Measurements from ENCODE around the gene PLS1. TPM values are rescaled to one million over a fixed set of nuclear protein-coding genes. Genes with fewer than 3 reads are reported as not detected.
"Not testable (repeated sequence)": the region's sequence is repeated elsewhere in the genome, so short reads cannot be mapped to it uniquely, and the experiment has no call there.

The PLS1 gene
- polyA plus RNA-seq, 3 donors from 2014 or later: 1.9 to 6.2 (median 5.4) TPM

DNA sequence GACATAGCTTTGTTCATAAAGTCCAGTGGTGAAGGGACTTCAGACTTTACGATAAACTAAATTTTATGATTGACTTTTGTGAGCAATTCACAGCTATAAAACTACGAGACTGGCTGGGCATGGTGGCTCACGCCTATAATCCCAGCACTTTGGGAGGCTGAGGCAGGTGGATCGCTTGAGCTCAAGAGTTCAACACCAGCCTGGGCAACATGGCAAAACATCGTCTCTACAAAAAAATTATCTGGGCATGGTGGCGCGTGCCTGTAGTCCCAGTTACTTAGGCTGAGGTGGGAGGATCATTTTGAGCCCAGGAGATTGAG lies 7.2 kb downstream of the PLS1 start:
- not testable (repeated sequence) for H3K27me3 Mint-ChIP-seq (ENCODE audit: low read depth in 3 of 3); H3K36me3 Mint-ChIP-seq; H3K4me3 Mint-ChIP-seq; H3K4me1 Mint-ChIP-seq; H3K9me3 Mint-ChIP-seq; H3K27ac Mint-ChIP-seq; DNase-seq

DNA sequence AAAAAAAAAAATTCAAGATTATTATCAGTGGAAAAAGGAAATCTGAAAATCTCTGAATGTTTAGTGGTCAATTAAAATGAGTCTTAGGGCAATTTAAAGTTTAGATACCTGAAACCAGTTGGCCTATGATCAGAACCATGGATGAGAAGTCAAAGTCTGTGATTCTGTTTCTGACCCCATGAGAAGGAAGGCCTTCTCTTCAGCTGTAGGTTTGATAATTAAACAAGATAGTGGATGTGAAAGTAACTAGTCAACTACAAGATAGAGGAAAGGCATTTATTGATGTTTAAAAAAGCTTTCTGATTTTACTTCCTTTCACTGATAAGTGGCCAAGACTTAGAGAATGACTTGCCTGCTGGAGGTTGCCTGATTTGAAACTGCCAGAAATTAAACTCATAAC lies 8.7 kb downstream of the PLS1 start:
- Mint-ChIP-seq H3K4me3 (no peak overlapping the region), H3K9me3 (no peaks in the 10 kb centered on the region), H3K27me3 (ENCODE audit: low read depth in 3 of 3) (peaks cover under 1 to 2% (median 1%) of the 10 kb centered on the region in 3 donors), H3K36me3 (no peaks in the 10 kb centered on the region), H3K27ac (no peak overlapping the region), H3K4me1 (no peaks in the 10 kb centered on the region)
- no peak for DNase-seq

DNA sequence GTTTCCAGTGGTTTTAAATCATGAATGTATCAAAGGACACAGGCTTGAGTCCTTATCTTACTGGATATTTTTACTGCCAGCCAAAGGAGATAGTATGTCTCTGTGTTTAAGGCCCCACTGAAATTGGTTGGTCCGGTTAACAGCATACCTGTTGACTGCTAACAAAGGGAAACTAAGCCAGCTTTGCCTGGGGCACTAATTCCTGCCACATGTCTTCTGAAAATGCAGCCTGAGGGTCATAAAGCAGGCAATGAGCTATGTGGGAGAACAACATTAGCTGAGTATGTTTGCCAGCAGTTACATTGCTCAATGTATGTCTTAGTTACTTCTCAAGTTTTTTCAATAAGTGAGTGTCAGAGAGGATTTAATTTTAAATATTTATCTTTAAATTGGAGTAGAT lies 12.4 kb downstream of the PLS1 start:
- no peak for DNase-seq
- H3K27ac Mint-ChIP-seq: no peak overlapping the region
- H3K4me3 Mint-ChIP-seq: no peak overlapping the region
- H3K36me3 Mint-ChIP-seq: no peaks in the 10 kb centered on the region
- H3K9me3 Mint-ChIP-seq: no peaks in the 10 kb centered on the region
- peaks cover 0 to 2% (median 0%) of the 10 kb centered on the region in 3 donors for H3K27me3 Mint-ChIP-seq (ENCODE audit: low read depth in 3 of 3)
- H3K4me1 Mint-ChIP-seq: no peaks in the 10 kb centered on the region

DNA sequence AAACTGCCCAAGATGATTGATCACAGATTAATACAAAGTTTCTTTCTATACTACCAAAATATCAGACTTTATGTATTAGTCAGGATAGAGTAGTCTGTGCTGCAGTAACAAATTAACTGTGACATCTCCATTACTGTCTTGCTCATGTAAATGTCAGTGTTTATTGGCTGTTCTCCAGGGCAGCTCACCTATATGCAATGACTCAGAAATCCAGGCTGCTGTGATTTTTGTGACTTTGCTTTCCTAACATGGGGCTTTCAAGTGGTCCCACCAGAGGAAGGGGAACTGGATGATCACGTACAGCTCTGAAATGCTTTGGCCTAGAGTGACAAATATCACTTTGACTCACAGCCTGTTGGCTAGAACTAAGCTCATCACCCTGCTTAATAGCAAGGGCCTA lies 12.9 kb downstream of the PLS1 start:
- H3K9me3 Mint-ChIP-seq: no peaks in the 10 kb centered on the region
- no peaks in the 10 kb centered on the region for H3K4me1 Mint-ChIP-seq
- no peak overlapping the region for H3K4me3 Mint-ChIP-seq
- H3K27ac Mint-ChIP-seq: no peak overlapping the region
- no peak for DNase-seq
- H3K27me3 Mint-ChIP-seq (ENCODE audit: low read depth in 3 of 3): peaks cover 0 to 2% (median 0%) of the 10 kb centered on the region in 3 donors
- no peaks in the 10 kb centered on the region for H3K36me3 Mint-ChIP-seq

DNA sequence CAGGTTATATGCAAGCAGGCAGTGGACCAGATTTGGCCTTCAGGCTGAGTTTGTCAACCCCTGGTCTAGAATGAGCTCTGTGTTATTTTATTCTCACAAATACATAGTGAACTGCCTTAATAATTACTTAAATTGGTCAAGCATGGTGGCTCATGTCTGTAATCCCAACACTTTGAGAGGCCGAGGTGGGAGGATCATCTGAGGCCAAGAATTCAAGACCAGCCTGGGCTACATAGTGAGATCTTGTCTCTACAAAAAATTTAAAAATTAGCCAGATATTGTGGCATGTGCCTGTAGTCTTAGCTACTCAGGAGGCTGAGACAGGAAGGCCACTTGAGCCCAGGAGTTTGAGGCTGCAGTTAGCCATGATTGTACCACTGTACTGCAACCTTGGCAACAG lies 15.0 kb downstream of the PLS1 start:
- Mint-ChIP-seq H3K27ac (no peak overlapping the region), H3K36me3 (no peaks in the 10 kb centered on the region), H3K4me1 (peaks cover 0 to 15% of the 10 kb centered on the region in 2 donors)

DNA sequence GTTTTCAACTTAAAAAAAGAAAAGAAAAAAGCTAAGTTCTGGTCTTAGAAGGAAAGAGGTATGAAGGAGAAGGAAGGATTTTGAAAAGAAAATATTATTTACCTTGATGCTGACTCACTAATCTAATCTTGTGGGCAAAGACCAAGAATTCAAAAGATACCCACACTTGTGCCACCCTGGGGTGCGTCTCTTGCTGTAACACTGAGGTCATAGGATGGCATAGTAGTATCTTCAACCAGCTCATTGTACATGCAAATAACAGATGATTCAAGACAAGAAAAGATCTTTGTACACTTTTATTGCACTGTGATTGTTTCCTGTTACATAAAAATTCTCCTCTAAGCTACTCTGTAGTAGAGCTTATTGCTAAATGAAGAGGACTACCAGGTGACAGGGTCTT lies 17.3 kb downstream of the PLS1 start:
- peak overlapping the region in 1 of 6 donors; percentile 40 for H3K27ac Mint-ChIP-seq
- no peaks in the 10 kb centered on the region for H3K9me3 Mint-ChIP-seq
- H3K36me3 Mint-ChIP-seq: no peaks in the 10 kb centered on the region
- no peak overlapping the region for H3K4me3 Mint-ChIP-seq
- peaks cover 2 to 6% (median 2%) of the 10 kb centered on the region in 3 donors for H3K27me3 Mint-ChIP-seq (ENCODE audit: low read depth in 3 of 3)
- peaks cover 0 to 15% of the 10 kb centered on the region in 2 donors for H3K4me1 Mint-ChIP-seq
- DNase-seq: no peak

More for the DNA sequence above, 15.0 kb downstream of the PLS1 start:
- H3K27me3 Mint-ChIP-seq (ENCODE audit: low read depth in 3 of 3): peaks cover 2 to 6% (median 2%) of the 10 kb centered on the region in 3 donors
- no peak for DNase-seq
- H3K4me3 Mint-ChIP-seq: no peak overlapping the region
- no peaks in the 10 kb centered on the region for H3K9me3 Mint-ChIP-seq

DNA sequence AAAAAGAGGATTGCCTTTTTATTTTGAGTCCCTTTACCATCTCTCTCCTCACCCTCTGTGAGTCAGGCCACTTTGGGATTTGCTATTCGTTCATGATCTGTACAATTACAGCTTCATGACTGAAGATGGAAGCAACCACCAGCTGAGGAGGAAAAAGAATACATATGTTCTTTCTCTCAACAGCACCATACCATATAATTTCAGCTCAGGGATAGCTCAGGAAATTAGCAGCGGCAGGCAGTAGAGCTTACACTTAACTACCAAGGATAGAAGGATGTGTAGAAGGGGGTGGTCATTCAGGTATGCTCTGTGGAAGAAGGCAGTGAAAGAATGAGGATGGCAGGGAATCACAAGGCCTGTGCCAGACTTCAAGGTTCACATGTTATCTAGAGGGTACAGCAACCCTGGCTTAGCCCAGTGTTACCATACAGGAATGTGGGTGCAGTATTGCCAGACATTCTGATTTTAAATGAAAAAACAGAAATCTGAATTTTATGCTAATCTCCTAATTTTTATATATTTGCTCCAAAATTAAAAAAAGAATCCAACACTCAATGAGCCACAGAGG lies 17.9 kb downstream of the PLS1 start:
- no peaks in the 10 kb centered on the region for H3K36me3 Mint-ChIP-seq
- peaks cover 2 to 6% (median 2%) of the 10 kb centered on the region in 3 donors for H3K27me3 Mint-ChIP-seq (ENCODE audit: low read depth in 3 of 3)
- H3K9me3 Mint-ChIP-seq: no peaks in the 10 kb centered on the region
- H3K4me1 Mint-ChIP-seq: peaks cover 0 to 15% of the 10 kb centered on the region in 2 donors
- DNase-seq: no peak
- H3K4me3 Mint-ChIP-seq: no peak overlapping the region
- H3K27ac Mint-ChIP-seq: no peak overlapping the region

DNA sequence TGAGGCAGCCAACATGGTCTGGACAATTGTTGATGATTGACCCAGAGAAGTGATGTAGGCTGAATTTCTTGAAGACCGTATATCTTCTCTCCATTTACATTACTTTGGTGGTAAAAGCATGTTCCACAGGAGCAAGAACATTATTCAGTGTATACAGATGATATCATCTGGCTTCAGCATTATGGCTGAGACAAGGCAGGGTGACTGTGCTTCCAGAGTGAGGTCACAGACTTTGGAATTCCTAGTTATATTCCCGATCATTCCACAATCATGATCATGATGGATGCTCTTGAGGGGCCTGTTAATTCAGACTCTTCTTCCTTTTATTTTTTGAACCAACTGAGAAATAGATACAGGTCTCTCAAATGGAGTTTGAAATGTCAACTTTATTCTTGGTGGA lies 19.0 kb downstream of the PLS1 start:
- H3K36me3 Mint-ChIP-seq: no peaks in the 10 kb centered on the region
- no peak overlapping the region for H3K4me3 Mint-ChIP-seq
- peaks cover 0 to 6% (median 2%) of the 10 kb centered on the region in 3 donors for H3K27me3 Mint-ChIP-seq (ENCODE audit: low read depth in 3 of 3)
- no peak overlapping the region for H3K27ac Mint-ChIP-seq
- DNase-seq: no peak
- peaks cover 0 to 15% of the 10 kb centered on the region in 2 donors for H3K4me1 Mint-ChIP-seq
- H3K9me3 Mint-ChIP-seq: no peaks in the 10 kb centered on the region

DNA sequence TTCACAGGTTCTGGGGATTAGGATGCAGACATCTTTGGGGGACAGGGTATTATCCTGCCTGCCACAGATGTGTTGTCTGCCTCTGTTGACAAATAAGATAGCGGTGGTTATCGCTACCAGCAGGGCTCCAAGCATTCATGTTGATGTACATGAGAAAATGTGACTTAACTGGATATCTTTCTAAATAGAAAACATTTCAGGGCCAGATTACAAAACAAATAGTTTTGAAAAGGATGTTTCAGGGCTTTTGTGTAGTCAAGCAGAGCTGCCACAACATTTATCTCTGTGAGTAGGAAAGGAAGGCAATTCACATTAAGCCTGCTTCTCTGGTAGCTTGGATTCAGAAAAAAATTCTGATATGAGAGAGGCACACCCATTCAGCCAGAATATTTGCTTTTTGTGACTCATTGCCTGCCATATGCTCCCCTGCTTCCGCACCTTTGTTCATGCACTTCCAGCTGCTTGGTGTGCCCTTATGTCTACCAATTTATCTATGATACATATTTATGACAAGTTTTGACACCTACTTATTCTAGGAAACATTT lies 22.8 kb downstream of the PLS1 start:
- Mint-ChIP-seq H3K9me3 (no peaks in the 10 kb centered on the region), H3K27me3 (ENCODE audit: low read depth in 3 of 3) (peaks cover 0 to 6% (median 2%) of the 10 kb centered on the region in 3 donors), H3K4me1 (peaks cover 0 to 15% of the 10 kb centered on the region in 2 donors), H3K36me3 (no peaks in the 10 kb centered on the region), H3K4me3 (no peak overlapping the region), H3K27ac (no peak overlapping the region)
- no peak for DNase-seq

DNA sequence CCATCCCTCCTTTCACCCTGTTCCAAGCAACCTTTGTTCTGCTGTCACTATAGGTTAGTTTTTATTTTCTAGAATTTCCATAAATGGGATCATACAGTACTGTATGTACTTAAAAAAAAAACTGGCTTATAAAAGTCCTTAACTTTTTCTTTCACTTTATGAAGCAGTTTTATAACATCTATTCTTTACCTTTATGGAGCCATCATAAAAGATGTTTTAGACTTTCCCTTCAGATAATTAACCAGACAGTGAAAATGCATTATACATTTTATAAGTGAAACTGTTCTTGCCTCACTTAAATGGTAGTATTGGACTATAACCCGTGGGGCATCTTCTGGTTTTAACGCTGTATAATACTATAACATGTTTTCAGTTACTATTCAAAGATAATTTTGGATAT lies 26.2 kb downstream of the PLS1 start:
- Mint-ChIP-seq H3K4me3 (no peak overlapping the region), H3K27me3 (ENCODE audit: low read depth in 3 of 3) (peaks cover 0 to 2% (median 0%) of the 10 kb centered on the region in 3 donors), H3K9me3 (no peaks in the 10 kb centered on the region), H3K36me3 (no peaks in the 10 kb centered on the region), H3K27ac (no peak overlapping the region), H3K4me1 (no peaks in the 10 kb centered on the region)
- DNase-seq: no peak

DNA sequence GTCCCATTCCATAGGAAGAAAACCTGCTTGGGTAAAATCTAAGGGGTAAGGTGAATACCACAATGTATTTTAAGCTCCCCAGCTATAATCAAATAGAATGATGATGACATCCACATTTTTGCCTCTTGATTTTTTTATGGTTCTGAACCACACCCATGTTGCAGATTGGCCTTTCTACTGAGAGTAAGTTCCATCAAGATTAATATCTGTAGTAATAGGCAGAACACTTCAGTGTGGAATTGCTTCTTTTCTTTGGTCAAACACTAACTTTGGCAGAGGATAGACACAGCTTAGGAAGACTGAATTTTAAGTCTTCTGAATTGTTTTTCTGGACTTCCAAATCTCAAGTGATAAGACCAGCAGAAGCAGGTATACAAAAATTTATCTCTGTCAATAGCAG lies 27.0 kb downstream of the PLS1 start:
- peaks cover 0 to 2% (median 0%) of the 10 kb centered on the region in 3 donors for H3K27me3 Mint-ChIP-seq (ENCODE audit: low read depth in 3 of 3)
- H3K9me3 Mint-ChIP-seq: no peaks in the 10 kb centered on the region
- no peak for DNase-seq
- no peak overlapping the region for H3K27ac Mint-ChIP-seq
- no peak overlapping the region for H3K4me3 Mint-ChIP-seq
- H3K4me1 Mint-ChIP-seq: no peaks in the 10 kb centered on the region
- H3K36me3 Mint-ChIP-seq: no peaks in the 10 kb centered on the region

DNA sequence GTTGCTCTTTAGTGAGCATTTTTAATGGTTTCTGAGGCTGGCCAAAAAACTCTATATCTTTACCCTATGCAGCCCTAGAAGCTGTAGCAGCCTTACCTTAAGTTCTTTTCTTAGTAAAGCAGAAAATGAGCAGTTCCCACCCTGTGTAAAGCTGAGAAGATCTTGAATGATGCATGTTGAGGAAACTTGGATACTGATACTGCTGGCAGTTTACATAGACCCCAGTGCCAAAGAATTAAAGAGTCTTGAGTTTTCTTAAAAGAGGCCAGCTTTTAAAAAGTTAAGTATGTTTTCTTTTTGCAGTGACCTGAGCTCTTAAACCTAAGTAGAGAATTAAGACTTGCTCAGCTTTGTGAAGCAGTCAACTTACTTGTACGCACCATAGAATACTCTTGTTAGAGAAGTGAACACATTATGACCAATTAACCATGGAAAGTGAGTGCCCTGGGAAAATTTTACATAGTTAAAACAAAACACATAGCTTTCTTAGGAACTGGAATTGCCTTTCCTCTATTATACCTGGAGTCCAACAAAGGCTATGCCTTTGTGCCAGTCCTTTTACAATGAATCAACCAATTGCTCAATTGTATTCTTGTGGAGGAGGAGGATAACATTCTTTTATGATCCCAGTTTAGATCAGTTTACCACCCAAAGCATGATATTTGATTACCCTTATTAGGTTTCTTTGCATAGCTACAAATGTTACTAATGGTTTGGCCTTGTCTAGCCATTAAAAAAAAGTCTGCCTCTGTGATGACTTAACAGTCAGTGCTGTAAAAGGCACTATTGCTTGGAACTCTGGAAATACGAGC lies 28.4 kb downstream of the PLS1 start:
- H3K4me3 Mint-ChIP-seq: no peak overlapping the region
- H3K36me3 Mint-ChIP-seq: no peaks in the 10 kb centered on the region
- H3K27ac Mint-ChIP-seq: no peak overlapping the region
- peaks cover 0 to 2% (median 0%) of the 10 kb centered on the region in 3 donors for H3K27me3 Mint-ChIP-seq (ENCODE audit: low read depth in 3 of 3)
- H3K4me1 Mint-ChIP-seq: no peaks in the 10 kb centered on the region
- no peaks in the 10 kb centered on the region for H3K9me3 Mint-ChIP-seq
- no peak for DNase-seq

DNA sequence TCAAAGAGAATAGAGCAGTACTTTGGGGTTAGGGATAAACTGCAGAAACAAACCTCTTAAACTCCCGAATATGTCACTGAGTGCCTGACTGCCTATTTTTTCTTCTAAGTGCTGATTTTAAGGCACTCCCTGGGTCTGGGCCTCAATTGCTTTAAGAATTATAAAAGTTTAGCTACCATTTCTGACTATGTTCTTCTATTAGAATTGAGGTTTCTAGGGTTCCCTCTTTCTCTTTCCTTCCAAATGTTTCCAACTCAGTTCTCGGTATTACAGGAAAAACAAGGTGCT lies 28.9 kb downstream of the PLS1 start:
- no peaks in the 10 kb centered on the region for H3K4me1 Mint-ChIP-seq
- no peaks in the 10 kb centered on the region for H3K9me3 Mint-ChIP-seq
- no peak for DNase-seq
- peaks cover 0 to 2% (median 0%) of the 10 kb centered on the region in 3 donors for H3K27me3 Mint-ChIP-seq (ENCODE audit: low read depth in 3 of 3)
- no peaks in the 10 kb centered on the region for H3K36me3 Mint-ChIP-seq
- no peak overlapping the region for H3K27ac Mint-ChIP-seq
- H3K4me3 Mint-ChIP-seq: no peak overlapping the region

DNA sequence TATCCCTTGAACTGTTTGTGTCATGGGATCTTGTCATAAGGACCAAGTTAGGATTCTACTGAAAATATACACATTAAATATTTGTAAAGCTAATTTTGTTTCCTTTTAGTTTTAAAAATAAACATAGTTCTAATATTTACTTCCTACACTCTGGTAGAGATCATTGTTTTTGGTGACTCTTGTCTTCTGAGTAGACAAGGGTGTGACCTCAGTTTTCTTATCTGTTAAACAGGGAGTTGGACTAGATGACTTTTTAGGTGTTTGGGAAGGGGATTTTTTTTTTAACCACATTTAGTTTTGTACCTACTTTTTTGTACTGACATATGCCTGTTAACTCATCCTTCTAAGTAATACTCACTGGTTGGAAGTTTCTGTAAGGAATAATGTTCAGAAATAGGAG lies 30.8 kb downstream of the PLS1 start:
- Mint-ChIP-seq H3K27me3 (ENCODE audit: low read depth in 3 of 3) (peaks cover 0 to 4% (median 2%) of the 10 kb centered on the region in 3 donors), H3K4me1 (no peaks in the 10 kb centered on the region), H3K36me3 (no peaks in the 10 kb centered on the region), H3K4me3 (no peak overlapping the region), H3K9me3 (no peaks in the 10 kb centered on the region), H3K27ac (no peak overlapping the region)
- DNase-seq: no peak

DNA sequence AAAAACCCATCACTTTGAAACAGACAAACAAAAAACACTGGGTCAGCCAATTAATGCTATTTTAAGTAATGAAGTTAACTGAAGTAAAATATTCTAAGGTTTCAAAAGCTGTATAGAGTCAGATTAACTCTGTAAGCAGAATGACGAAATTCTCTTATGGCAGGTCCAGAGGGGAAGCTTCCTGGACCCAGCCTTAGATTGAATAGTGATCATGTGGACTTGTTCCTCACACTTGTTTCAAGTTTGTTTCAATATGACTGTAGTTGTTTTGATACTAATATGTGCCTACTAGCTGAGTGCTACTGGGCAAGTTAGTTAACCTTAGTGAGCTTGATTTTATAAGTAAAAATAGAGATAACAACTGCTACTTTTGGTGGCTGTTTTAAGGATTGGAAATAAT lies 32.6 kb downstream of the PLS1 start:
- H3K9me3 Mint-ChIP-seq: no peaks in the 10 kb centered on the region
- no peak overlapping the region for H3K27ac Mint-ChIP-seq

More for the DNA sequence above, 32.6 kb downstream of the PLS1 start:
- Mint-ChIP-seq H3K27me3 (ENCODE audit: low read depth in 3 of 3) (peaks cover 0 to 4% (median 2%) of the 10 kb centered on the region in 3 donors), H3K36me3 (no peaks in the 10 kb centered on the region), H3K4me1 (no peaks in the 10 kb centered on the region), H3K4me3 (no peak overlapping the region)
- no peak for DNase-seq

Measured in immature natural killer cell (primary cell).